GM18505 (cell line): ENCODE measurements around the gene GIGYF1.

ENCODE experiments used
- ATAC-seq: cut with Tn5 transposase; IDR thresholded peaks from one replicate; pipeline ENCODE4 v1.9.1; 2021; ENCODE audit not compliant: unreplicated experiment
- POLR2A ChIP-seq: IDR thresholded peaks from 4 replicates; pipeline ENCODE4 v1.6.1; 2011; ENCODE audit warnings: borderline replicate concordance; ENCODE audit not compliant: insufficient read depth, insufficient read length; ENCODE audit errors: extremely low read depth

GIGYF1 gene

GRCh38 chr7:100632951-100633717, 60.9 kb downstream of the GIGYF1 start:
- ATAC-seq = no peak
- TF ChIP-seq POLR2A = peak; percentile 55

- TF ChIP-seq POLR2A = no peak
- ATAC-seq = no peak
Observed at GRCh38 chr7:100630066-100630465, 64.0 kb downstream of the GIGYF1 start.
